ENCODE measurements around the gene SARS2.

Gene SARS2

GRCh38 chr19:38911388-38912001, 19.1 kb downstream of the SARS2 start:
- DNase-seq: no peak
- no peak for TF ChIP-seq CTCF (IDR thresholded peaks at IDR 0.05)
- intact Hi-C loops (cut with DNase I; ENCODE audit: low total_unique reads): no loop called here
- H3K36me3 ChIP-seq: peaks cover 17 to 46% (median 20%) of the 10 kb centered on the region in 3 donors
- H3K4me3 ChIP-seq: no peak overlapping the region
- peaks cover 0 to 17% of the 10 kb centered on the region in 2 donors for H3K27me3 ChIP-seq
- H3K4me1 ChIP-seq: no peaks in the 10 kb centered on the region
- no peaks in the 10 kb centered on the region for H3K9me3 ChIP-seq
- H3K27ac ChIP-seq: no peak overlapping the region

GRCh38 chr19:38910488-38910887, 20.1 kb downstream of the SARS2 start:
- no peak for TF ChIP-seq CTCF (IDR thresholded peaks at IDR 0.05)
- intact Hi-C loops (cut with DNase I; ENCODE audit: low total_unique reads): no loop called here
- Histone ChIP-seq H3K27ac (no peak overlapping the region), H3K36me3 (peaks cover 25 to 48% (median 29%) of the 10 kb centered on the region in 3 donors), H3K9me3 (no peaks in the 10 kb centered on the region), H3K27me3 (peaks cover 0 to 17% of the 10 kb centered on the region in 2 donors), H3K4me1 (no peaks in the 10 kb centered on the region), H3K4me3 (no peak overlapping the region)
- no peak for DNase-seq

GRCh38 chr19:38908911-38909310, 21.7 kb downstream of the SARS2 start:
- intact Hi-C loops (cut with DNase I; ENCODE audit: low total_unique reads): loop anchor here (10.0 kb wide), 1 partner anchor 294 kb away; the partner anchor contains the start of genes EIF3K and MAP4K1
- no peaks in the 10 kb centered on the region for H3K4me1 ChIP-seq
- H3K27me3 ChIP-seq: peaks cover 0 to 17% of the 10 kb centered on the region in 2 donors
- DNase-seq: no peak
- peaks cover 32 to 54% (median 40%) of the 10 kb centered on the region in 3 donors for H3K36me3 ChIP-seq
- no peaks in the 10 kb centered on the region for H3K9me3 ChIP-seq
- no peak for TF ChIP-seq CTCF (IDR thresholded peaks at IDR 0.05)
- H3K27ac ChIP-seq: no peak overlapping the region
- H3K4me3 ChIP-seq: no peak overlapping the region

GRCh38 chr19:38907670-38908069, 22.9 kb downstream of the SARS2 start:
- Histone ChIP-seq H3K4me3 (no peak overlapping the region), H3K4me1 (no peaks in the 10 kb centered on the region), H3K36me3 (peaks cover 32 to 61% (median 40%) of the 10 kb centered on the region in 3 donors), H3K27me3 (peaks cover 0 to 17% of the 10 kb centered on the region in 2 donors), H3K9me3 (no peaks in the 10 kb centered on the region), H3K27ac (no peak overlapping the region)
- DNase-seq: no peak
- intact Hi-C loops (cut with DNase I; ENCODE audit: low total_unique reads): loop anchor here (10.0 kb wide), 1 partner anchor 293 kb away; the partner anchor contains the start of genes EIF3K and MAP4K1
- TF ChIP-seq CTCF (IDR thresholded peaks at IDR 0.05): no peak

GRCh38 chr19:38907227-38907626, 23.3 kb downstream of the SARS2 start:
- Histone ChIP-seq H3K27me3 (peaks cover 0 to 15% of the 10 kb centered on the region in 2 donors), H3K27ac (no peak overlapping the region), H3K9me3 (no peaks in the 10 kb centered on the region), H3K4me1 (no peaks in the 10 kb centered on the region), H3K4me3 (no peak overlapping the region), H3K36me3 (peaks cover 32 to 61% (median 40%) of the 10 kb centered on the region in 3 donors)
- DNase-seq: no peak
- no peak for TF ChIP-seq CTCF (IDR thresholded peaks at IDR 0.05)
- intact Hi-C loops (cut with DNase I; ENCODE audit: low total_unique reads): loop anchor here (10.0 kb wide), 1 partner anchor 292 kb away; the partner anchor contains the start of genes EIF3K and MAP4K1
